Measurements from ENCODE around the gene CRYBA2.

GRCh38 chr2:218992196-218992595 lies 1.0 kb downstream of the CRYBA2 start:
- no peak for TF ChIP-seq CTCF (IDR thresholded peaks at IDR 0.05; ENCODE audit: control extremely low read depth in 1 of 3, insufficient read depth in 1 of 3, low read depth in 1 of 3, low read length in 3 of 3)
- no peak for TF ChIP-seq POLR2A (IDR thresholded peaks at IDR 0.05; ENCODE audit: control extremely low read depth in 1 of 2, low read depth in 2 of 2, low read length in 2 of 2)
- no peak for TF ChIP-seq JUND (IDR thresholded peaks at IDR 0.05; ENCODE audit: low read length)
- TF ChIP-seq ZNF274 (IDR thresholded peaks at IDR 0.05; ENCODE audit: borderline replicate concordance, extremely low read depth, low read length): no peak
- no peak for TF ChIP-seq ATF3 (IDR thresholded peaks at IDR 0.05; ENCODE audit: insufficient read depth, low read depth, low read length)
- TF ChIP-seq TCF12 (IDR thresholded peaks at IDR 0.05; ENCODE audit: low read depth, low read length): no peak
